Skeletal muscle satellite cell (primary cell): Measurements from ENCODE around the gene ARHGEF1.

Experiments
- H3K27me3 ChIP-seq: 2 replicates; pipeline ENCODE4 v1.7.0; 2013; ENCODE audit warnings: low read length; ENCODE audit not compliant: control insufficient read depth, insufficient read depth
- H3K36me3 ChIP-seq: 2 replicates; pipeline ENCODE4 v1.7.0; 2013; ENCODE audit warnings: mild to moderate bottlenecking, control low read depth, low read length; ENCODE audit not compliant: insufficient read depth
- H3K4me1 ChIP-seq: 2 replicates; pipeline ENCODE4 v1.7.0; 2013; ENCODE audit warnings: low read length; ENCODE audit not compliant: control insufficient read depth, insufficient read depth
- H3K4me2 ChIP-seq: 2 replicates; pipeline ENCODE4 v1.7.0; 2013; ENCODE audit warnings: mild to moderate bottlenecking, low read length
- H3K4me3 ChIP-seq: 2 replicates; pipeline ENCODE4 v1.7.0; 2013; ENCODE audit warnings: low read length
- H3K9ac ChIP-seq: 2 replicates; pipeline ENCODE4 v1.7.0; 2013; ENCODE audit warnings: mild to moderate bottlenecking, low read depth, low read length, moderate library complexity
- H3K9me3 ChIP-seq: replicated peaks from 2 replicates; pipeline ENCODE4 v1.7.0; 2013; ENCODE audit warnings: mild to moderate bottlenecking, control low read depth, low read length

Gene ARHGEF1

GRCh38 chr19:41903193-41903953, 20.4 kb downstream of the ARHGEF1 start:
- Histone ChIP-seq H3K9ac (no peak overlapping the region), H3K4me1 (no peaks in the 10 kb centered on the region), H3K4me2 (no peak overlapping the region), H3K9me3 (no peaks in the 10 kb centered on the region), H3K27me3 (no peaks in the 10 kb centered on the region), H3K4me3 (no peak overlapping the region), H3K36me3 (peaks cover 78% of the 10 kb centered on the region)

GRCh38 chr19:41904118-41904870, 21.3 kb downstream of the ARHGEF1 start:
- Histone ChIP-seq H3K4me2 (no peak overlapping the region), H3K27me3 (no peaks in the 10 kb centered on the region), H3K4me3 (no peak overlapping the region), H3K9me3 (no peaks in the 10 kb centered on the region), H3K4me1 (no peaks in the 10 kb centered on the region), H3K9ac (no peak overlapping the region), H3K36me3 (peaks cover 73% of the 10 kb centered on the region)

GRCh38 chr19:41905273-41906002, 22.5 kb downstream of the ARHGEF1 start:
- no peaks in the 10 kb centered on the region for H3K27me3 ChIP-seq
- no peak overlapping the region for H3K4me2 ChIP-seq
- H3K9ac ChIP-seq: no peak overlapping the region
- no peak overlapping the region for H3K4me3 ChIP-seq
- peaks cover 64% of the 10 kb centered on the region for H3K36me3 ChIP-seq
- no peaks in the 10 kb centered on the region for H3K4me1 ChIP-seq
- no peaks in the 10 kb centered on the region for H3K9me3 ChIP-seq

- H3K4me3 ChIP-seq: no peak overlapping the region
- no peaks in the 10 kb centered on the region for H3K9me3 ChIP-seq
- H3K4me1 ChIP-seq: no peaks in the 10 kb centered on the region
- no peak overlapping the region for H3K9ac ChIP-seq
- peaks cover 8% of the 10 kb centered on the region for H3K27me3 ChIP-seq
- no peak overlapping the region for H3K4me2 ChIP-seq
- peaks cover 61% of the 10 kb centered on the region for H3K36me3 ChIP-seq
These were observed 23.3 kb downstream of the ARHGEF1 start for GRCh38 chr19:41906271-41906670.

GRCh38 chr19:41906916-41907680, 24.1 kb downstream of the ARHGEF1 start:
- Histone ChIP-seq H3K4me2 (no peak overlapping the region), H3K9me3 (no peaks in the 10 kb centered on the region), H3K27me3 (peaks cover 16% of the 10 kb centered on the region), H3K36me3 (peaks cover 53% of the 10 kb centered on the region), H3K9ac (no peak overlapping the region), H3K4me3 (no peak overlapping the region), H3K4me1 (no peaks in the 10 kb centered on the region)

GRCh38 chr19:41907994-41908615, 25.1 kb downstream of the ARHGEF1 start:
- H3K4me3 ChIP-seq: no peak overlapping the region
- H3K9me3 ChIP-seq: no peaks in the 10 kb centered on the region
- H3K4me2 ChIP-seq: no peak overlapping the region
- peaks cover 25% of the 10 kb centered on the region for H3K27me3 ChIP-seq
- peaks cover 43% of the 10 kb centered on the region for H3K36me3 ChIP-seq
- H3K4me1 ChIP-seq: no peaks in the 10 kb centered on the region
- no peak overlapping the region for H3K9ac ChIP-seq

GRCh38 chr19:41908724-41909464, 25.9 kb downstream of the ARHGEF1 start:
- H3K27me3 ChIP-seq: peaks cover 32% of the 10 kb centered on the region
- no peak overlapping the region for H3K9ac ChIP-seq
- H3K36me3 ChIP-seq: peaks cover 36% of the 10 kb centered on the region
- no peak overlapping the region for H3K4me3 ChIP-seq
- no peaks in the 10 kb centered on the region for H3K4me1 ChIP-seq
- H3K4me2 ChIP-seq: no peak overlapping the region
- no peaks in the 10 kb centered on the region for H3K9me3 ChIP-seq

- Histone ChIP-seq H3K4me3 (no peak overlapping the region), H3K36me3 (peaks cover 28% of the 10 kb centered on the region), H3K9me3 (no peaks in the 10 kb centered on the region), H3K4me1 (no peaks in the 10 kb centered on the region), H3K4me2 (no peak overlapping the region), H3K27me3 (peaks cover 37% of the 10 kb centered on the region), H3K9ac (no peak overlapping the region)
These were observed 26.7 kb downstream of the ARHGEF1 start for GRCh38 chr19:41909706-41910105.

- no peak overlapping the region for H3K4me2 ChIP-seq
- peaks cover 21% of the 10 kb centered on the region for H3K36me3 ChIP-seq
- H3K9me3 ChIP-seq: no peaks in the 10 kb centered on the region
- peaks cover 41% of the 10 kb centered on the region for H3K27me3 ChIP-seq
- H3K4me1 ChIP-seq: no peaks in the 10 kb centered on the region
- H3K4me3 ChIP-seq: no peak overlapping the region
- H3K9ac ChIP-seq: no peak overlapping the region
These were observed 27.4 kb downstream of the ARHGEF1 start for GRCh38 chr19:41910240-41910991.
